Measurements from ENCODE around the gene ATXN1. TPM values are rescaled to one million over a fixed set of nuclear protein-coding genes. Genes with fewer than 3 reads are reported as not detected.

ATXN1 gene
- total RNA-seq, 1 experiment from 2014 or later = under 0.01 TPM

GRCh38 chr6:16669227-16669626 is 92.0 kb downstream of the ATXN1 start:
- in situ Hi-C loops (cut with HindIII; ENCODE audit: low sequenced_read_pairs) = no loop called here
- no peak for DNase-seq (ENCODE audit: low spot score)

DNA sequence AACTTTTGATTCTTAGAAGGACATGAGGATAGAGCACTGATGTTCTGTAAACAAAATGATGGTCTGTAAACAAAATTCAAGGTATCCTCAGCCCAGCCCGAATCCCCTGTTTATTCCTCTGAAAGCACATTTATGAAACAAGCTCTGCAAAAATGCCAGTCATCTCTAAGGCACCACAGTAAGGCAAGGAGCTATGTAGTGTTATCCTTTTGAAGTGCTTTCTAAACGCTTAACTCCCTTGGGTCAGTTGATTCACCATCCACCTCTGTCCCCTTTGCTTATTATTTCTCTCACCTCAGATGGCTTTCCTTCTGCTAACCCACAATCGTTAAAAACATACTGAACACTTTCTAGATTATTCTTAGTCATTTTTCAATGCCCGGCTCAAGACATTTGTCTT is 93.8 kb downstream of the ATXN1 start:
- no peak for DNase-seq (ENCODE audit: low spot score)
- in situ Hi-C loops (cut with HindIII; ENCODE audit: low sequenced_read_pairs) = no loop called here

- in situ Hi-C loops (cut with HindIII; ENCODE audit: low sequenced_read_pairs) = no loop called here
- DNase-seq (ENCODE audit: low spot score) = no peak
Measured at GRCh38 chr6:16665992-16666391, 95.3 kb downstream of the ATXN1 start.

DNA sequence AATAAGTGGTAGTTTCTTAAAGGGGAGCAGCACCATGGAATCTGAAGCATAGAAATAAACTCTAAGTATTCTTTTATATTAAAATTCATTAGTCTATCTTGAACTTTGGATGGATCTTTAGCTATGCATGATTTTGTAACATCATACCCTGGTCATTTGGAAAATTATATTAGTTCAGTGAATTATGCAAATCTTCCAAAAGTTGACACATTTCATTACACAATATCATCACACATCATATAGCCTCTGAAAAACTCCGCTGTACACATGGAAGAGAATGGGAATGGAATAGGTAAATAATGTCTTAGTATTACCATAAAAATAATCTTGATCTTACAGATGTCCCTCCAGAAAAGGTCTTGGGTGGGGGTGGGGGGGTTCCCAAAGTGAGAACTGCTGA is 96.1 kb downstream of the ATXN1 start:
- no peak for DNase-seq (ENCODE audit: low spot score)
- in situ Hi-C loops (cut with HindIII; ENCODE audit: low sequenced_read_pairs) = no loop called here

GRCh38 chr6:16663901-16664300 is 97.4 kb downstream of the ATXN1 start:
- in situ Hi-C loops (cut with HindIII; ENCODE audit: low sequenced_read_pairs) = no loop called here
- no peak for DNase-seq (ENCODE audit: low spot score)

DNA sequence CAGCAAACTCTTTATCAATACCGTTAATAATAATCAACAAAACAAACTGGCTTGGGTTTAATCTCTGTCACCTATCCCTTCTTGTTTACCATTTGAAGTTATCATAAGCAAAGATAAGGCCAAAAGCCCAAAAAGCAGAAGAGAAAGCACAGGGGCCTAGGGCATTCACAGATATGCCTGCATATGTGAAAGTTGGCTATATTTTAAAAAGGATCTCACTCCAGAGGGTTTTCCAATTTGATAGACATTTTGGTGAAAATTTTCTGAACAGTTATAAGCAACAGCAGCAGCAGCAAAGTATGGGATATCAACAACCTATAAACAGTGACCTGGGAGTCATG is 101.1 kb downstream of the ATXN1 start:
- no peak for DNase-seq (ENCODE audit: low spot score)
- in situ Hi-C loops (cut with HindIII; ENCODE audit: low sequenced_read_pairs) = no loop called here

- no peak for DNase-seq (ENCODE audit: low spot score)
- in situ Hi-C loops (cut with HindIII; ENCODE audit: low sequenced_read_pairs) = no loop called here
Measured at GRCh38 chr6:16659466-16660156, 101.6 kb downstream of the ATXN1 start.

- no peak for DNase-seq (ENCODE audit: low spot score)
- in situ Hi-C loops (cut with HindIII; ENCODE audit: low sequenced_read_pairs) = no loop called here
Measured at GRCh38 chr6:16658348-16659034, 102.8 kb downstream of the ATXN1 start.

GRCh38 chr6:16657768-16658167 is 103.5 kb downstream of the ATXN1 start:
- DNase-seq (ENCODE audit: low spot score) = no peak
- in situ Hi-C loops (cut with HindIII; ENCODE audit: low sequenced_read_pairs) = no loop called here

- in situ Hi-C loops (cut with HindIII; ENCODE audit: low sequenced_read_pairs) = no loop called here
- DNase-seq (ENCODE audit: low spot score) = no peak
Measured at GRCh38 chr6:16656451-16656850, 104.8 kb downstream of the ATXN1 start.

DNA sequence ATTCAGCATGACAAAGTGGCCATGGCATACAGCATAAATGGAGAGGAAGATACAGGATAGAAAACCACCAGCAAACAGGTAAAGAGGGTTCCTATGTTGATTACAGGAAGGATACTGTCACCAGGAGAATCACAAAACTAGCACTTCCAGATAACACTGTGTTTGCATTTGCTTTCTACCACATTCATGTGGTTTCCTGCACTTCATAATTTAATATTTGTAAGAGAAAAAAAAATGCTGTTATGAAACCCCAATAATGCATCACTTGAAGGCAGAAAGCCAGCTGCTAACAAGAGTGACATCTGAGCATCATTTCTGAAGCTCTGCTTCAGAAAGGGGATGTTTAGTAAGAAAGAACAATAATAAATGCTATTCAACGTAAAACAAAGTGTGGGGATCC is 106.6 kb downstream of the ATXN1 start:
- no peak for DNase-seq (ENCODE audit: low spot score)
- in situ Hi-C loops (cut with HindIII; ENCODE audit: low sequenced_read_pairs) = no loop called here

GRCh38 chr6:16653226-16653625 is 108.0 kb downstream of the ATXN1 start:
- in situ Hi-C loops (cut with HindIII; ENCODE audit: low sequenced_read_pairs) = no loop called here
- DNase-seq (ENCODE audit: low spot score) = no peak

GRCh38 chr6:16651871-16652270 is 109.4 kb downstream of the ATXN1 start:
- no peak for DNase-seq (ENCODE audit: low spot score)
- in situ Hi-C loops (cut with HindIII; ENCODE audit: low sequenced_read_pairs) = no loop called here

DNA sequence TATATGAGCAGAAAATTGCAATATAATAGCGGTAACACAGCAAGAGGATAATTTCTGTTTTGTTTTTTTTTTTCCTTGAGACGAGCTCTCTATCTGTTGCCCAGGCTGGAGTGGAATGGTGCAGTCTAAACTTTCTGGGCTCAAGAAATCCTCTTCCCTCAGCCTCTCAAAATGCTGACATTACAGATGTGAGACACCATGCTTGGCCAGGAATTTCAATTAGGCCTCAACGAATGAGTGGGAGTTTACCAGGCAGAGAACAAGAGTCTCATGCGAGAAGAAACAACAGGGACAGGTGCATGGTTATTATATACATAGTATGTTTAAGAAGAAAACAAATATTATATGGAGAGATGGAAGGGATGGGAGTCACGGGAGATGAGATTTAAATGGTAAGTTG is 111.4 kb downstream of the ATXN1 start:
- DNase-seq (ENCODE audit: low spot score) = no peak
- in situ Hi-C loops (cut with HindIII; ENCODE audit: low sequenced_read_pairs) = no loop called here

DNA sequence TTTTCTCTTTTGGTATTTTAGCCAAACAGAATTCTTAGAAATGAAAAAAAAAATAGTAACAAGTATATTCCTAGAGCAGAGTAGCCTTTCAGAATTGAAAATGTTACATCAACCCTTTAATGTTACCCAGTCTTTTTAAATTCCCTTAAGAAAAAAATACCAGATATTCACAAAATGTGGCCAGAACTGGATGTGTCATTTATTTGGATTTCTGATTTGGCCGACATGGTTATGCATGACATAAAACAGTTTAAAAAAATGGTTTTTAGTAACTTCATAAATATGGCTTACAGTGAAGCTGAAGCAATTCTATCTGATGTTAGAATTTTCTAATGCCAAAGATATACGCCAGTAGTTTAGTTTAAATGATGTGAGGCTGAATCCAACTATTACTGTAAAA is 112.0 kb downstream of the ATXN1 start:
- no peak for DNase-seq (ENCODE audit: low spot score)
- in situ Hi-C loops (cut with HindIII; ENCODE audit: low sequenced_read_pairs) = no loop called here

GRCh38 chr6:16648003-16648402 is 113.3 kb downstream of the ATXN1 start:
- in situ Hi-C loops (cut with HindIII; ENCODE audit: low sequenced_read_pairs) = no loop called here
- DNase-seq (ENCODE audit: low spot score) = no peak

DNA sequence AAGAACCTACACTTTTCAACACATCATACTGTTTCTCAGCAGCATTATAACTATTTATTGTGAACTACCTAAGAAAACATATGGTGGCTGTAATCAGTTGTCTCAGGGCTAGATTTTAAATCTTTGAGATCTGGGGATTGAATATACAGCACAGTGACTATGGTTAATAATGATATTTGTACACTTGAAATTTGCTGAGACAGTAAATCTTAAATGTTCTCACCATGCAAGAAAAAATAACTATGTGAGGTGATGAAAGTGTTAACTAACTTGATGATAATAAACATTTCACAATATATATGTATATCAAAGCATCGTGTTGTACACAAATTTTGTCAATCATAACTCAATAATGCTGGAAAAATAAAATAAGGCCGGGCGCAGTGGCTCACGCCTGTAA is 113.8 kb downstream of the ATXN1 start:
- in situ Hi-C loops (cut with HindIII; ENCODE audit: low sequenced_read_pairs) = no loop called here
- DNase-seq (ENCODE audit: low spot score) = no peak

GRCh38 chr6:16644540-16645250 is 116.6 kb downstream of the ATXN1 start:
- DNase-seq (ENCODE audit: low spot score) = no peak
- in situ Hi-C loops (cut with HindIII; ENCODE audit: low sequenced_read_pairs) = no loop called here

- DNase-seq (ENCODE audit: low spot score) = no peak
- in situ Hi-C loops (cut with HindIII; ENCODE audit: low sequenced_read_pairs) = no loop called here
Measured at GRCh38 chr6:16639684-16640480, 121.4 kb downstream of the ATXN1 start.

DNA sequence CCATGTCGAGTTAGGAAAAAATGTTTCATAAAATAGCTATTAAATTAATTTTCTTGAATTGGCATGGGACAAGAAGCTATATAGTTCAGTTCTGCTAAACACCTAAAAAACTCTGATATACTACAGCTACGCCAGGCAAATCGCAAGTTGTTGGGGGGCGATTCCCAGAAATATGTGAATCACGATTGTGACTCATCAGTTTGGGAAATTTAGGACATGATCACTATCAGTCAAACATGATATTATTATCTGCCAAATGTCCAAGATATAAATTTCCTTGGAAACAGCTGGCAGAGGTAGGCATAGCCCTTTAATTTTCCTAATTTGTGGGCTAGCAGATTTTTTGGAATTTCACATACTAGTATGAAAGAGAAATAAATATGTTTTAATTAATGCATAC is 123.6 kb downstream of the ATXN1 start:
- no peak for DNase-seq (ENCODE audit: low spot score)
- in situ Hi-C loops (cut with HindIII; ENCODE audit: low sequenced_read_pairs) = no loop called here

All from G401 (cell line).